ENCODE measurements around the gene TRAPPC13. TPM values are rescaled to one million over a fixed set of nuclear protein-coding genes. Genes with fewer than 3 reads are reported as not detected.

The TRAPPC13 gene
- total and polyA plus RNA-seq, 10 of the 15 experiments (the other 5 are each of a cell fraction or from before 2014, with no cell fraction given), result 16.5 to 35.6 (median 25.0) TPM

- Histone ChIP-seq H3K27ac (ENCODE audit: control insufficient read depth, insufficient read depth) (no peak overlapping the region), H3K36me3 (ENCODE audit: control insufficient read depth in 2 of 2, insufficient read depth in 2 of 2, low read length in 1 of 2) (peaks cover 0 to 5% of the 10 kb centered on the region in 2 experiments; a peak in 2 of 4 replicates), H3K27me3 (replicated peaks in 1 of 2; ENCODE audit: control insufficient read depth in 2 of 2, insufficient read depth in 2 of 2, low read length in 1 of 2) (no peaks in the 10 kb centered on the region), H3K4me2 (ENCODE audit: control insufficient read depth, insufficient read depth) (no peak overlapping the region), H3K4me1 (ENCODE audit: control insufficient read depth, insufficient read depth, low read length) (no peaks in the 10 kb centered on the region), H3K79me2 (ENCODE audit: control insufficient read depth, insufficient read depth, low read length) (no peaks in the 10 kb centered on the region), H3K9me3 (replicated peaks; ENCODE audit: control insufficient read depth, insufficient read depth, low read length) (no peaks in the 10 kb centered on the region), H4K20me1 (ENCODE audit: control insufficient read depth, insufficient read depth) (no peaks in the 10 kb centered on the region), H3K9ac (ENCODE audit: control insufficient read depth, insufficient read depth, low read length) (no peak overlapping the region), H2AFZ (ENCODE audit: control insufficient read depth, low read depth, low read length) (no peak overlapping the region), H3K4me3 (no peak overlapping the region)
- CTCF ChIA-PET, result no interaction called here
- in situ Hi-C loops (cut with MboI) (no loop called here), intact Hi-C loops (cut with micrococcal nuclease; ENCODE audit: unreplicated experiment) (no loop called here)
- DNase-seq (ENCODE audit: low read depth, low spot score) (no peak), FAIRE-seq (no peak), ATAC-seq (no peak)
- WGBS (ENCODE audit: insufficient coverage, insufficient replicate concordance, low lambda C conversion rate, missing lambda C conversion rate), result 94% methylated on average over 3 of the region's 3 CpGs
- no peak for TF ChIP-seq STAT1 (conservative IDR thresholded peaks at IDR 0.05)
- TF ChIP-seq TCF7 (IDR thresholded peaks at IDR 0.05; ENCODE audit: borderline replicate concordance), result no peak
- TF ChIP-seq EP300 (IDR thresholded peaks at IDR 0.05; ENCODE audit: borderline replicate concordance in 1 of 2, control insufficient read depth in 1 of 2, low read depth in 2 of 2, low read length in 2 of 2), result no peak
- TF ChIP-seq, protein P1, sequence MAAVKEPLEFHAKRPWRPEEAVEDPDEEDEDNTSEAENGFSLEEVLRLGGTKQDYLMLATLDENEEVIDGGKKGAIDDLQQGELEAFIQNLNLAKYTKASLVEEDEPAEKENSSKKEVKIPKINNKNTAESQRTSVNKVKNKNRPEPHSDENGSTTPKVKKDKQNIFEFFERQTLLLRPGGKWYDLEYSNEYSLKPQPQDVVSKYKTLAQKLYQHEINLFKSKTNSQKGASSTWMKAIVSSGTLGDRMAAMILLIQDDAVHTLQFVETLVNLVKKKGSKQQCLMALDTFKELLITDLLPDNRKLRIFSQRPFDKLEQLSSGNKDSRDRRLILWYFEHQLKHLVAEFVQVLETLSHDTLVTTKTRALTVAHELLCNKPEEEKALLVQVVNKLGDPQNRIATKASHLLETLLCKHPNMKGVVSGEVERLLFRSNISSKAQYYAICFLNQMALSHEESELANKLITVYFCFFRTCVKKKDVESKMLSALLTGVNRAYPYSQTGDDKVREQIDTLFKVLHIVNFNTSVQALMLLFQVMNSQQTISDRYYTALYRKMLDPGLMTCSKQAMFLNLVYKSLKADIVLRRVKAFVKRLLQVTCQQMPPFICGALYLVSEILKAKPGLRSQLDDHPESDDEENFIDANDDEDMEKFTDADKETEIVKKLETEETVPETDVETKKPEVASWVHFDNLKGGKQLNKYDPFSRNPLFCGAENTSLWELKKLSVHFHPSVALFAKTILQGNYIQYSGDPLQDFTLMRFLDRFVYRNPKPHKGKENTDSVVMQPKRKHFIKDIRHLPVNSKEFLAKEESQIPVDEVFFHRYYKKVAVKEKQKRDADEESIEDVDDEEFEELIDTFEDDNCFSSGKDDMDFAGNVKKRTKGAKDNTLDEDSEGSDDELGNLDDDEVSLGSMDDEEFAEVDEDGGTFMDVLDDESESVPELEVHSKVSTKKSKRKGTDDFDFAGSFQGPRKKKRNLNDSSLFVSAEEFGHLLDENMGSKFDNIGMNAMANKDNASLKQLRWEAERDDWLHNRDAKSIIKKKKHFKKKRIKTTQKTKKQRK (IDR thresholded peaks at IDR 0.05; ENCODE audit: low read depth, low read length), result no peak
- no peak for TF ChIP-seq NFXL1 (IDR thresholded peaks at IDR 0.05; ENCODE audit: borderline replicate concordance)
- TF ChIP-seq, protein P2, sequence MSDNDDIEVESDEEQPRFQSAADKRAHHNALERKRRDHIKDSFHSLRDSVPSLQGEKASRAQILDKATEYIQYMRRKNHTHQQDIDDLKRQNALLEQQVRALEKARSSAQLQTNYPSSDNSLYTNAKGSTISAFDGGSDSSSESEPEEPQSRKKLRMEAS (IDR thresholded peaks at IDR 0.05; ENCODE audit: low read depth, low read length), result no peak
- RAD21 ChIA-PET (ENCODE audit: unreplicated experiment), result no interaction called here
- POLR2A ChIA-PET, result no interaction called here
- BruUV-seq (replicated peaks), result no TSS peak
- SMC1A ChIA-PET (ENCODE audit: uncharacterized antibody, unreplicated experiment), result interaction anchor here (0.6 kb wide), 1 partner anchor 30 kb away, joined by 3 read pairs; no protein-coding TSS in a partner anchor
Observed at GRCh38 chr5:65682148-65682547, 57.3 kb downstream of the TRAPPC13 start.

Data from GM12878 (cell line).